Mucosa of descending colon (tissue), 3 donors: ENCODE results near the gene GORAB. TPM values are rescaled to one million over a fixed set of nuclear protein-coding genes. Genes with fewer than 3 reads are reported as not detected.

Experiments
- ATAC-seq: fragments of 200-7000 bp; cut with Tn5 transposase; one replicate; pipeline ENCODE4 v1.9.1; 2020; ENCODE audit warnings: mild to moderate bottlenecking, moderate library complexity
- DNase-seq, 3 donors: peaks; one replicate each; pipeline ENCODE4 v3.0.0-alpha.2; 2020
- H3K36me3 ChIP-seq: fragments of 200-600 bp; one replicate; pipeline ENCODE4 v1.8.0; 2021; ENCODE audit warnings: low read depth, mild to moderate bottlenecking
- H3K4me1 ChIP-seq: fragments of 200-600 bp; one replicate; pipeline ENCODE4 v1.8.0; 2021; ENCODE audit warnings: low read depth, mild to moderate bottlenecking
- H3K4me3 ChIP-seq: fragments of 200-600 bp; one replicate; pipeline ENCODE4 v1.8.0; 2021; ENCODE audit warnings: mild to moderate bottlenecking
- H3K9me3 ChIP-seq: fragments of 200-600 bp; one replicate; pipeline ENCODE4 v1.8.0; 2021; ENCODE audit warnings: mild to moderate bottlenecking
- CTCF ChIP-seq: fragments of 200-600 bp; IDR thresholded peaks from one replicate; pipeline ENCODE4 v1.8.0; 2022; ENCODE audit warnings: antibody characterized with exemption, mild to moderate bottlenecking
- intact Hi-C, 2 donors: fragments of 100-400 bp; cut with DNase I in 1 of 2; cut with micrococcal nuclease in 1 of 2; formaldehyde crosslinking; loops; one replicate each; pipeline versions ENCODE4 v1.11.0 to v1.11.1; 2022; cut with DNase I, micrococcal nuclease
- total RNA-seq, 3 donors: library from RNA; stranded (reverse); fragmentation: NEBNext Ultra II Directional in 2 of 3; extraction: Animal tissue kit (Norgen Biotek cat#: 25700) in 2 of 3; gene quantifications; one replicate each; pipeline versions ENCODE4 v1.2.1 to v1.2.4, GENCODE V29; 2021 to 2023
- donor health status: DM: no; HTN: no; CAD: no; lungs with moderate emphysema.
- donor health status: DM: no; HTN: no; CAD: no.
- donor health status: DM: no; HTN: yes; CAD: no.

GORAB gene
- total RNA-seq, 3 donors from 2014 or later: 18.0 to 26.9 (median 20.7) TPM

DNA sequence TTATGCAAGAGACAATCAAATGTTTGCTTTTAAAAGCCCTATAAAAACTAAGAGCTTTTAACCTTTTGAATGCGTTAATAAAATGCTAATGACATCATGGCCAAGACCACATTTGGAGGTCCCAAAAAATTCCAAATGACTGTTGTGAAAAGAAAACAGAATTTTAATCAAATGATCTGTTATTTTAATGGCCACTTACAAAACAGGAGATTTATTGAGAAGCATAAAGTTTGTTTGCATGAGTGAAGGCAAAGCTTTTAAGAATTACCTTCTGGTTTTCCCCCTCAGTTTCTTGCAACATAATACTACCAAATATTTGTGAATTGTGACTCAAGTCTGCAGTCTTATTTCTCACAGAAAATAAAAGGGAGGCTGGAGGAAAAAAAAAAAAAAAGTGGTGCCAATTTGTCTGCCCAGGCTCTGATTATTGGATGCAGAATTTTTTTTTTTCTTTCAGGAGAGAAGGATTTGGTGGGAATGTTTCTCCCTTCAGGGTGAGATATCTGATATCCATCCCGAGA, 60.7 kb downstream of the GORAB start:
- H3K4me3 ChIP-seq: no peak overlapping the region
- no peaks in the 10 kb centered on the region for H3K36me3 ChIP-seq
- H3K4me1 ChIP-seq: no peaks in the 10 kb centered on the region
- no peak for TF ChIP-seq CTCF
- intact Hi-C loops: no loop called here
- DNase-seq (no peak), ATAC-seq (no peak)
- H3K9me3 ChIP-seq: peaks cover 7% of the 10 kb centered on the region

GRCh38 chr1:170593173-170594011, 61.4 kb downstream of the GORAB start:
- Histone ChIP-seq H3K4me1 (no peaks in the 10 kb centered on the region), H3K4me3 (no peak overlapping the region), H3K36me3 (no peaks in the 10 kb centered on the region), H3K9me3 (peaks cover 7% of the 10 kb centered on the region)
- intact Hi-C loops: no loop called here
- DNase-seq: no peak
- no peak for ATAC-seq
- no peak for TF ChIP-seq CTCF

DNA sequence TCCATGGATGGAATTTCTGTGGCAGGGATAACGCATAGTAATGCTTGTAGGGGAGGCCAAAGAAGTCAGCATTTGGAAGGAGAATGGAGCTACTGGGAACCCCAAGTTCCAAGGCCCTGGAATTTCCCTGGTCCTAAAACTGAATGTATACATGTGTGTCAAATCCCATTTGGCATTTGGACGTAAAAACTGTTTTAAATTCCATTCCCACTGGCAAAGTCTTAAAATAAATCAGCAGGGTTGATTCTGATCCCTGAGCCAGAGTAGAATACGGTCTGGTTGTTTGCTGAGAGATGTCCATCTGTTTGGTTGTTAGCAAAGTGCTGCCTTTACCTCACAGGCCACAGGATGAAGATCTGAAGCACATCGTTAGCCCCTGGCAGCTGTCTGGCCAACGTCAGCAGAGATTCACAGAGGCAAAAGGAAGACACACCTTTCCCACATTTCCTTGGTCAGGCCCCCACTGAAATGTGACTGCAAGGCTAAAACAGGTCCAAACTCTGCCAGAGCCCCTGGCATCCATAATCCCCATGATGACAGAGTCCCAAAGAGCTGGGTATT, 62.2 kb downstream of the GORAB start:
- no peak for TF ChIP-seq CTCF
- Histone ChIP-seq H3K4me1 (no peaks in the 10 kb centered on the region), H3K4me3 (no peak overlapping the region), H3K9me3 (peaks cover 7% of the 10 kb centered on the region), H3K36me3 (no peaks in the 10 kb centered on the region)
- intact Hi-C loops: no loop called here
- no peak for ATAC-seq
- DNase-seq: no peak

DNA sequence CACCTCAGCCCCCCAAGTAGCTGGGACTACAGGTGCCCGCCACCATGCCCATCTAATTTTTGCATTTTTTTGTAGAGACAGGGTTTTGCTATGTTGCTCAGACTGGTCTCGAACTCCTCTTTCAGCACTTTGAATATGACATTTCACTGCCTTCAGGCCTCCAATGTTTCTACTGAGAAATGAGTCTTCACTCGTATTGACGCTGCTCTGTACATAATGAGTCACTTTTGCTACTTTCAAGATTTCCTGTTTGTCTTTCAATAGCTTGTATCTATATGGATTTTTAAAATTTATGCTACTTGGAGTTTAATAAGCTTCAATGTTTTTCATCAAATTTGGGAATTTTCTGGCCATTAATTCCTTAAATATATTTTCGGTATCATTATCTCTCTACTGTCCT, 64.7 kb downstream of the GORAB start:
- no peaks in the 10 kb centered on the region for H3K4me1 ChIP-seq
- TF ChIP-seq CTCF: no peak
- ATAC-seq (no peak), DNase-seq (no peak)
- no peak overlapping the region for H3K4me3 ChIP-seq
- H3K36me3 ChIP-seq: no peaks in the 10 kb centered on the region
- intact Hi-C loops: no loop called here
- peaks cover 10% of the 10 kb centered on the region for H3K9me3 ChIP-seq

GRCh38 chr1:170598618-170599017, 66.7 kb downstream of the GORAB start:
- TF ChIP-seq CTCF: no peak
- DNase-seq (no peak), ATAC-seq (no peak)

More at GRCh38 chr1:170598618-170599017, 66.7 kb downstream of the GORAB start:
- peaks cover 14% of the 10 kb centered on the region for H3K9me3 ChIP-seq
- no peaks in the 10 kb centered on the region for H3K36me3 ChIP-seq
- H3K4me1 ChIP-seq: no peaks in the 10 kb centered on the region
- H3K4me3 ChIP-seq: no peak overlapping the region
- intact Hi-C loops: no loop called here
